HG03342 (cell line): ENCODE results near the gene NDUFS2.
"Not testable (repeated sequence)": the region's sequence is repeated elsewhere in the genome, so short reads cannot be mapped to it uniquely, and the experiment has no call there.

Experiments used
- ATAC-seq: cut with Tn5 transposase; IDR thresholded peaks from one replicate; pipeline ENCODE4 v1.9.1; 2021; ENCODE audit warnings: mild to moderate bottlenecking, moderate library complexity; ENCODE audit not compliant: unreplicated experiment

NDUFS2 gene

GRCh38 chr1:161218301-161219077 lies 16.3 kb downstream of the NDUFS2 start:
- no peak for ATAC-seq

GRCh38 chr1:161219078-161219892 lies 17.1 kb downstream of the NDUFS2 start:
- ATAC-seq, result no peak

GRCh38 chr1:161220002-161220401 lies 17.8 kb downstream of the NDUFS2 start:
- no peak for ATAC-seq

GRCh38 chr1:161222175-161223019 lies 20.2 kb downstream of the NDUFS2 start:
- ATAC-seq, result no peak

GRCh38 chr1:161223805-161224694 lies 21.9 kb downstream of the NDUFS2 start:
- ATAC-seq, result no peak

- not testable (repeated sequence) for ATAC-seq
Measured at GRCh38 chr1:161224695-161225087, 22.5 kb downstream of the NDUFS2 start.

GRCh38 chr1:161225178-161225533 lies 23.0 kb downstream of the NDUFS2 start:
- peak; percentile 1 for ATAC-seq

GRCh38 chr1:161225534-161226319 lies 23.6 kb downstream of the NDUFS2 start, which contains the start of gene TOMM40L:
TOMM40L (plus strand) TSS chr1:161226060; CDS start chr1:161226490, 430 bp downstream.
- ATAC-seq, result peak; percentile 96

- ATAC-seq, result no peak
Measured at GRCh38 chr1:161226320-161226711, 24.1 kb downstream of the NDUFS2 start.

GRCh38 chr1:161226759-161227158 lies 24.6 kb downstream of the NDUFS2 start:
- ATAC-seq, result no peak

- peak; percentile 37 for ATAC-seq
Measured at GRCh38 chr1:161227196-161227871, 25.2 kb downstream of the NDUFS2 start.

- ATAC-seq, result no peak
Measured at GRCh38 chr1:161228032-161228431, 25.9 kb downstream of the NDUFS2 start.

- no peak for ATAC-seq
Measured at GRCh38 chr1:161229896-161230295, 27.7 kb downstream of the NDUFS2 start.

GRCh38 chr1:161230762-161231161 lies 28.6 kb downstream of the NDUFS2 start:
- no peak for ATAC-seq

- ATAC-seq, result no peak
Measured at GRCh38 chr1:161233102-161233501, 30.9 kb downstream of the NDUFS2 start.

GRCh38 chr1:161235957-161236775 lies 34.0 kb downstream of the NDUFS2 start:
- ATAC-seq, result no peak

- ATAC-seq, result no peak
Measured at GRCh38 chr1:161238039-161238473, 35.9 kb downstream of the NDUFS2 start, which contains the start of gene NR1I3. NR1I3 (minus strand) TSS chr1:161238203; CDS start chr1:161236565, 1,638 bp downstream.

- no peak for ATAC-seq
Measured at GRCh38 chr1:161241682-161242081, 39.5 kb downstream of the NDUFS2 start.
